Activated naive CD8-positive, alpha-beta T cell treated with anti-CD3 and anti-CD28 coated beads, Interleukin-2, amount 50 U/mL, for 16 hours (primary cell): ENCODE measurements around the gene FAM72A.
A peak's percentile ranks its signal among the peaks of the same experiment; 100 is the strongest.
"Not testable (repeated sequence)": the region's sequence is repeated elsewhere in the genome, so short reads cannot be mapped to it uniquely, and the experiment has no call there.

ENCODE experiments used
- DNase-seq: peaks from one replicate; pipeline ENCODE4 v3.0.0-alpha.2; 2020; ENCODE audit warnings: low read depth, low spot score

FAM72A gene

DNA sequence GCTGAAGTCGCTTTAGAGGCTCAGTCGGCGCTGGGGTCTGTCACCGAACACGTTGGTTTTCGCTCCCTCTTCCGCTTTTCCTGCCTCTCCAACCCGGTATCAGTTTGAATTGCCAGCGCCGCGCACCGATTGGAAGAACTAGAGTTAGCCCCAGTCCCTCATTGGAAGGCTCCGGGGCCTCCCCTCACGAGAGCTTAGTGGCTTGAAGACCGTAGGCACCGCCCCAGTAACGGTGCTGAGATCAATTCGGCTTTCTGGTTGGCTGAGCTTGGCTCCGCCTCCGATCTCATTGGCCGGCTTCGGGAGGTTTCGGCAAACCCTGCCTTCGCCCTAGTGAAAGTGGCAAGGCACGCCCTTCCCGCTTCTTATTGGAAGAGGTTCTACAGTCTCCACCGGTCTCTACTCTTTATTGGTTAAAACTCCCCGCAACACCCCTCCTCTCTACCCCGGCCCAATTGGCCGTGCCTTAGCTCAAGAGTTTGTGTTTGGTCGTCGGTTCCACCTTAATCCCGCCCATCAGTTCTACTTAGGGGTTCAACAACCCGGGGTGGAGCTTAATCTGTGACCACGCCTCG is at the start of gene FAM72A:
Gene FAM72A (minus strand): TSS at position 51 of the 575 bp plus-strand sequence. CDS start 814 bp downstream, outside the sequence.
- DNase-seq, result peak; percentile 90

DNA sequence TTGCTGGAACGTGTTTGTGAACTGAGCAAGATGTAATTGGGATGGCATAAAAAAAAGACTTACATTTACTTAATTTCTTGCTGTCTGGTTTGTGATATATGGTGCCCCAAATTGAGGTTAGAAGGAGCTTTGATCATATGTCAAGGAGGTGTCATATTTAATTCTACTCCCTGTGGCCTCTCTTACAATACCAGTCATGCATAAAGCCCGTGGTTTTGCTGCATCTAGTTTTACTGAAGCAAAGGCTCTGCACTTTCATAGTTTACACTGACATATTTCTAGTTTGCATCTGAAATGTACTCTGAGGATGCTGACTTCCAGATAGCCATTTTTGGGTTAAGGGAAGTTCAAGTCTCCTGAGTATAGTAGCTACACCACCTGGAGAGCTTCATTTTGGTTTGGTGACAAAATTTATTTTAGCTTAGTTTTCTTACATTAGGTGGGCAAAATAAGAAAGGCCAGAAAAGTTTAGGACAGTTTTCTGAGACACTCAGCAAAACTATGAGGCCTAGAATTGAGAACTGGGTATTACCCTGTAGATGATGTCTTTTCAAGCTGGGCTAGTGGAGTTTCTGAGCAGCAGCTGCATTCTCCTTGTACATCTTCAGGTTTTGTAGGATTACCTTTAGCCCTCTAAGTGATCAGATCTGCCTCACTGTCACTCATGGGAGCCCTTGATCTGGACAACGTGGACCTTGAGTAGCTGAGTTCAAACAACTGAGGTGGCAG is 48.5 kb upstream of the FAM72A start:
- not testable (repeated sequence) for DNase-seq

DNA sequence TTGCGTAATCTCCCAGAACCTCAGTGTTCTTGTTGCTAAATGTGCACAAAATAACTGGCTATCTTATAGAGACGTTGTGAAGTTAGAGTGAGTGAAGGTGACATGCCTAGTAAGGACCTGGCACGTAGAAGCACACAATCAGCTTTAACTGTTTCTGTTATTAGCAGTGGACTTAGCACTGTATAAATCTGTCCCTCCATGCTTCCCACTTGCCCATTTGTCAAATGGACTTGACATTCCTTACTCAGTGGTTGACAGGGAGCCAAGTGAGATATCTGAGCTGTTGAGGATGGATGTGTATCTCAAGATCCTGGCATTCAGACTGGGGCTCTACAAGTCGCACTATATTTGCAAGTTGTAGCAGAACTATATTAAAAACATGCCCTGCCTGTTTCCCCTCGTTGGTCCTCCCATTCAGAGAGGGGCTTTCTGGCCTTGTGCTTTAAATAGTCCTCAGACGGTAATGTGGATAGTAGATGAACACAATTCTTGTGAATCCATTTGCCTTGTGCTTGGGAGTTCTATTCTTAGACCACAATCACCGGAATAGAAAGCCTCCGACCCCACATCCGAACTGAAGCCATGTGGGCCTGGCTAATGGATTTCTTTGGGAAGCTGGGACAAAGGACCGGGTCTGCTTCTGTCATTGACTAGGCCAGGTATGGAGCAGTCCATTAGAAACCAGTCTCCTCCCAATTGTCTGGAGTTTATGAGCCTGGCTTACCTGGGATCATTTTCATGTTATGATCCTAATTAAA is 43.7 kb upstream of the FAM72A start:
- not testable (repeated sequence) for DNase-seq

DNA sequence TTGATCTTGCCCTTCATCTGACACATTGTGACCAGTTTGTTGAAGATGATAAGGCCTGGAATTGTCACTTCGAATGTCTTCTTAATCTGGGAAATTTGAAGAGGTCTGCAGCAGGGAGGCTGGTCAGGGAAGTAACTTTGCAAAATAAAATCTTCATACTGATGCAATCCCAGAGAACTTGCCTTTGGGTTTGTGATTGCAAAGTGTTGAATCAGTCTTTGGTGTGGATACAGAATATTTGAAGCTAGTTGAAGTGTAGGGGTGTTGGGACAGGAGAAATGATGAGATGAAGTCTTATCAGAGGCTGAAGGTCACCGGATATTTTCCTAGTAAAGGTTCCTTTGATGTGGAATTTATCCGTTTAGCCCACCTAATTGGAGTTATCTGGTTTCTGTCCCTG is 42.8 kb upstream of the FAM72A start:
- DNase-seq, result not testable (repeated sequence)

DNA sequence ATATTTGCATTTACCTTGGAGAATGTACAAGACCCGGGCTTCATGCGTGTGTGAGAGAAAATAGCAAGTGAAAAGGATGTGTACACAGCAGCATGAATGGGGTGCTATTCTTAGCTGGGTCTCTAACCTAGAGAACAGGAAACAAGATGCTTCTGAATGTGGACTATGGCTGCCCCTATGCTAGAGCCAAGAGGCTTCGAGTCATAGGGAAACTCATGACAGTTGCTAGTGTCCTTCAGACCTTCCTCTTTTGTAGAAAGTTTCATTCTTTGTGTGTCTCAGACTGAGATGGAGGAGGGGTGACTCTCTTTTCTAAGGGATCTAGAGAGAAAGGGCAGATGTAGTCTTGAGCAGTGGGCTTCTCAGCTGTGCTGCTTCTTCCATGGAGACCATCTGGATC is 40.7 kb upstream of the FAM72A start:
- DNase-seq, result not testable (repeated sequence)

DNA sequence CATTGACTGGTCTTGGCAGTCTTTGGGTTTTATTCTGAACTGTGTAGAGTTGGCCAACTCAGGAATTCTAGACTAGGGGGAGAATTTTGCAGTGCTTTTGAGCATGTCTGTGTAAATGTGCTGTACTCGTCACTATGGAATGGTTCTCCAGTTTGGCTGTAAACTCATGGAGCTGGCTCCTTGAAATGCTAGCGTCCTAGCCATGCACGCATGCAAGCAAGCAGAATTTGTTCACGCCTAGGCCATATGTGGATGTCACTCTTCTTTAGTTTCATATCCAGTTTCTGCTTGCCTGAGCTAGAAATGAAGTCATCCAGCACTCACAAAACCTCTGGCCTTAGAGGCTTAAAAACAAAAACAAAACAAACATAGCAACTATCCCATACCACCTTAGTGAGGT is 37.6 kb upstream of the FAM72A start:
- DNase-seq, result not testable (repeated sequence)

DNA sequence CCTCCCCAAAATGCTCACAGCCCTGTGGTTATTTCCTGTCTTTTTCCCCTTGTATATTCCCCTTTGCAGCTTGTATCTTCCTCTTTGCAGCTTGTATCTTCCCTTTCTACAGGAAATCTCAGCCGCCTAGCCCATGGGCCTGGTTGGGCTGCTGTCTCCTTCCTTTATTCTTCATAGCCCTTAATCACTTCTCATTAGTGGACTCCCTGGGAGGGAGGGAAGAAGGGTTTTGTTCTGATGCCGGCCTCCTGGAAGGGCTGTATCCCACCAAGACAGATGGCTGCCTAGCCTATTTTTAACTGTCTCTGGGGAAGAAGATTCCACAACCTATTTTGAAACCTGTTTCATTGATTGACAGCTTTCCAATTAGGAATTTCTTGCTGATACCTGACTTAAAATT is 32.6 kb upstream of the FAM72A start:
- DNase-seq, result not testable (repeated sequence)

DNA sequence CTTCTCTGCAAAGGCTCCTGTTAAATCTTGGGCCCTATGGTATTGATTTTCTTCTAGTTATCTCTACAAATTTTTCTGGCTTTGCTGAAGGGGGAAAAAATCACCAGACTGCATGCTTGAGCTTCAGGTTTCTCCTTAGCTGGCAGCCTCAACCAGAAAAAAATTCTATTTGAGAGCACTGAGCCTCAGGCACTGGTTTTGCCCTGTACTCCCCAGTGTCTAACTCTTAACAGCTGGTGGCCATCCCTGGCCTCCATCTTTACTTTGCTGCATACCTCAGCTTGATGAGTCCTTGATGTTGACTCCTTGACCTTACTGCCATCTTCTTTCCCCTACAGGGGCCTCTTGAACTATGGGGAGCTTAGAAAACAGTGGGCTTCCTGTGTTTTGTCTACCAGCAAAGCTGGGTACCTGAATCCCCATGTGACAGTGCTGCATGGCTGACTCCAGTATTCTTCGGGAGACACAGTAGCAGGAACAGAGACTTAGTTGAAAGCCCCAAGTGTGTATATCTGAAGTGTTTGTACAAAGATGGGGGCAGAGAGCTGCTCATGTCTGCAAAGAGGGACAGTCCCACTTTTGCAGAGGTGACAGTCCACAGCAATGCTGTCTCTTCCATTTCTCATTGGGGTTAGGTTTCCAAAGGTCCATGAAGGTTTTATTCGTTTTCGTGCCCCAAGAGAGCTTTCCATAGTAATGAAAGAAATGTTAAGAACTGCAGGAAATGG is 31.7 kb upstream of the FAM72A start:
- not testable (repeated sequence) for DNase-seq

DNA sequence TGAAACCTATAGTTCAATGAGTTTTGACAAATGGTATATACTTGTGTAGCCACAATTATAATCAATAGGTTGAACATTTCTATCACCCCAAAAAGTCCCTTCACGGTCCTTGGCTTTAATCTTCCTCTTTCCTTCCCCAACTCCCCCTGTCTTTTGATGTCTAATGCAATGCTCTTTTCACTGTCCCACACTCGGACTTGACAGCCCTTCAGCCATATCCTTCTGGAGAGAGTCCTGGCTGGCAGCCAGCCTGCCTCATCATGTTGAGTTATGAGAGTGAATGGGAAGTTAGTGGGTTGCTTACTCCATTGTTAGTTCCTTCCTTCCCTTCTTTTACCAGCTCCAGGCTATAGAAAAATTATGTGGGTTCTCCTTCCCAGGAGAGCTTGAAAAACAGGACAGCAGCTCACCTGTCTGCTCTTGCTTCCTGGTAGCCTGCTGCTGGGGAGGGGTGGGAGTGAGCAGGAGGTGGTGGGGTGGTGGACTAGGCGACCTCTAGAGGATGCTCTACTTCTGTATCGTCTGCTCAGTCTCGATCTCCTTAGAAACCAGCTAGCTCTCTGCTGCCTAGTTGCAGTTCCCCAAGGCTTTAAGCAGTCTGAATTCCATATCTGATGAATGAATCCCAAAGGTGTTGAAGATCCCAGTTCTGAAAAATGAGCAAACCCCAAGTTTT is 30.5 kb upstream of the FAM72A start:
- DNase-seq, result not testable (repeated sequence)

DNA sequence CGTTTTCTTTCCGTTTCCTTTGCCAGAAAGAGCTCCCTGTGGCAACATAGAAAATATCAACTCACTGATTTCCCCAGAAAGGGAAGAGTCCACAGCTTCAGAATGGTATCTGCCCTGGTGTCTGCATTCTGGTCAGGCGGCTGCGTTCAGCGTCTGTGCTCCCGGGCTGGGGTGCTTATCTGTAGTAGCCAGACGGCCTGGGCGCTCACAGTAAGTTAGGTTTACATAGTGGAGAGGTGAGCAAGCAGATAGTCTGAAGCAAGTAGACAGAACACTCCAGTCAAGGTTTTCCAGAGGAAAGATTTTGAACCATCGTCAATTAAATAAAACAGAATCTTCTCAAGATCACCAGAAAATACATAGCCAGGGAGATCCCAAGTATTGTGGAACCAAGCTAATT is 29.4 kb upstream of the FAM72A start:
- DNase-seq, result not testable (repeated sequence)

DNA sequence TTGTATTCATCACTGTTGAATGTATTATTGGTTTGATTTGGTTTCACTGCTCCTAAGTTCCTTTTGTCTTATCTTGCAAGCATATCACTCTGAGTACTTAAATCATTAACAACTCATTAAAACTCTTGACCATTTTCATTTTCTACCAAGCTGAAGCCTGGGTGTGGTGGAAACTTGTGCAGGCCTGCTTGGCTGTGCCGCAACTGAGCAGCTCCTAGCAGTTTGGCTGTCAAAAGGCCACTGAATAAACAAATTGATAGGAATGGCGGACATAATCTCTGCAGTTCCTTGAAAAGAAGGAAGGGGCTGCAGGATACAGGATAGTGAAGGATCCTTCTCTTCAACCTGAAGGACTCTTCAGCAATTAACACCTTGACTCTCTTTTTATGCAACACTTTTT is 26.6 kb upstream of the FAM72A start:
- DNase-seq, result not testable (repeated sequence)

DNA sequence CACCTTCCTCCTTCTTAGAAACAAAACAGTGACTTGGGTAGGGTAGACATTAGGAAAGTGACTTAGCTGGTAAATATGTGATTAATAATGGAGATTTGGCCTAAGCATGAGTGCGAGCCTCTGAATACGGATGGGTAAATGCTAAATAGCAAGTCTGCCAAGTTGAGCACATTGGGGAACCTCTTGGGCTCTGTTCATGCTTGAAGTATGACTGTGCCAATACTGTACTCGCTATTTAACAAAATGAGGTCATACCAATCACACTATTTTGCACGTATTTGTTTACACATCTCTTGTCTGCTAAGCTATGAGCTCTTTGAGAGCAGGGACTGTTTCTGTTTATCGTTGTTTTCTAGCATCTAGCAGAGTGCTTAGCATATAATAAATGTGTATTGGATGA is 24.2 kb upstream of the FAM72A start:
- not testable (repeated sequence) for DNase-seq

DNA sequence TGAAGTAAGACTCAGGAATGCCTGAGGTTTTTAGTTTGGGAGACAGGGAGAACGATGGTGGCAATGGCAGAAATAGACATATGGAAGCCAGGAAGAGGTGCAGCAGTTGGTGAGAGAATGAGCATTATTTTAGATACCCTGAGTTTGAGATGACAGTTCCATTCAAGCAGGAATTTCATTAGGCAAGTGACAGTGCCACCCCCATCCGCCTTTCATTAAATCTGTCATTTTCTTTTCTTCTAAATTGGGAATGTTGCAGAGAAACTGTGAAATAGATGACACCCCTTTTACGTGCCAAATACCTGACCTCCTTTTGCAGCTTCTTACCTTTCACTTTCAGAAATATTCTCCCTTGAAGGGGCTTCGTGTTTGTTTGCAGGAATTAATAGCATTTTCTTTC is 22.7 kb upstream of the FAM72A start:
- not testable (repeated sequence) for DNase-seq

DNA sequence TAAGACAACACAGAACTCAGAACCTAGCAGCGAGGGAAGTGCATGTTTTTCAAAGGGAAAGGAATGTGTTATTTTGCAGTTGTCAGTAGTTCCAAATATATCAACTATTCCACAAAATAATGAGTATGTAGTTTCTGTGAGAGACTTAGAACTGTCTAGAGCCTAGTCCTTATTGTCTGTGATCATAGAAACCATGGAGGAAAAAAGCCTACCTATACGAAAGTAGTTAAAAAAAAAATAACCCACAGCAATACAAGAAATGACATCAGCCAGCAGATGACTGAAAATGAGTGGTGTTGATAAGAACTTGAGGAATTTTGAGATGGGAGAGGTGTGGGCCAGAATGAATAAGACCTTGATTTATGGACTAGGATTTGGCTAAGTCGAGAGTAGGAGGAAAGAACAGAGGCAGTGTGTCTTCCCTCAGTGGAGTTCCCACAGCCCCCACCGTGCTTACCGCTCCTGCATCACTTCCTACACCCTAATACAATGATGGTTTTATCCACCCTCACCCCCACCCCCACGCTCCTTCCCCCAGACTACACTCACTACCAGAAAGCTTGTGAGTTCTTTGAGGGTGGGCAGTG is 21.6 kb upstream of the FAM72A start:
- DNase-seq, result not testable (repeated sequence)

DNA sequence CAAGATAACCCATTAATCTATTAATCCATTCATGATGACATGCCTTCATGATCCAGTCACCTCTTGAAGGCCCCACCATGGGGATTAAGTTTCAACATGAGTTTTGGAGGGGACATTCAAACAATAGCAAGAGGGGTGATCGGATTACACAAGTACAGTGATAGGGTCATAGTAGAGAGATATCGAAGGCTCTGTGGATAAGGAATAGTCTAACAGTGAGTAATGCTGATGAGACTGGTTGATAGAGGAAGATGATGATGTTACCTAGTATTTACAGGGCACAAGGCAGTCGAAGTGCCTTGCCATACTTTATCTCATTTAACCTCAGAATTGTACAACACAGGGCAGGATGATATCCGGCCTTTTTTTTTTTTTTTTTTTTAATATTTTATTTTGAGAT is 18.9 kb upstream of the FAM72A start:
- DNase-seq, result not testable (repeated sequence)

DNA sequence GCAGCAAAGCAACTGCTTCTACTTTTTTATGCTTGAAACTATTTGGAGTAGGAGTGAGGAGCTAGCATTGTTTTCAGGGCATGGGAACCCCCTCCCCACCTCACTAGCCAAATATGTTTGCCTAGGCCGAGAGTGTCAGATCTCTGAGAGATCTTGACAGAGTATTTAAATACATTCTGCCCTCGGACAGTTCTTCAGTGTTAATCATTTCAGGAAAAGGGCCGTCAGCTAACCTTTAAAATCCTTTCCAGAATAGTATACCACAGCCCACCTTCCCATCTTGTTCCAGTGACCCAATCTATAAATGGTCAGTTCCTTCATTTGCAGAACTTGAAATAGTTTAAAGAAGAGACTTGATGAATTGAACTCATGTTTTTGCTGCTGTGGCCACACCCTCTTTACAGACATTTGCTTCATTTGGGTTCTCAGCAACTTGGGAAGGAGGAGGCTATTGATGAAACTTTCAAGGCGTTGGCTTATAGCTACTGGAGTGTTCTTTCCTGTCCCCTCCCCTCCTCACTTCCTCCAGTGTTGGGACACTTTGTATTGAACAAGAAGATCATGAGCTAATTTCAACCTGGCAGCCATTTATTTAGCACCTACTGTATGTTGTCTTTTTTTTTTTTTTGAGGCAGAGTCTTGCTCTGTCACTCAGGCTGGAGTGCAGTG is 17.8 kb upstream of the FAM72A start:
- DNase-seq, result not testable (repeated sequence)

DNA sequence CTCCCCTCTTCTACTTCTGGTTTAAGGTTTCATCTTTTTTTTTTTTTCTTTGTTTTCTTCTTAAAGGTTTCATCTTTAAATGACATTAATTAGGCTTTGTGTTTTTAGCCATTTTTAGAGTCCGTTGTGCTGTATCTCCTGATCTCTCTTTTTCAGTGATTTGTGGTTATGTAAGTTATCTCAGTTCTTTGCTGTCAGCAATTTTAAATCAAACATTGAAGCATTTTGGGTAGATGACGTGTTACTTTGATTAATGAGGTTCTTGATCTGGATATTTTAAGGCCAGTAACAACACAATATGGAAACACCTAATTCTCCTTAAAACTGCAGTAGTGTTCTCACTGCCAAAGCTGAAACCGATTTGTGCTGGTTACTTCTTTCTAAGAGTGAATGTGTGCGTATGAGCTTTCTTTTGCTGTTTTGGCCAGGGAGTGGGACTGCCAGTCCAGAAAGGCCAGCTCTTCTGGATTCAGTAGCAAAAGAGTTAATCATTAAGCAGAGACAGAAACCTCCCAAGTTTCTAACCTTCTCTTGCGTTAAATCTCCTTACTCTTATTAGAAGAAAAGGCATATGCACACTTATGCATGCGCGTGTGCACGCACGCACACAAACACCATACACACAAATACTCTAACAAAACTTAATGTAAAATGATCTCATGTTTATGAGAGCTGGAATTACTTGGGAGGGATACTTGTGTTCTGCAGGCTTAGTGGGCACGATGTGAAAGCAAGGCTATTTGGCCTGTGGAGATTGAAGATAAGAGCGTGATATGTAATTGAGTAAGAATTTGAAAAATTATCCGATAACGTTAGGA is 17.1 kb upstream of the FAM72A start:
- not testable (repeated sequence) for DNase-seq

DNA sequence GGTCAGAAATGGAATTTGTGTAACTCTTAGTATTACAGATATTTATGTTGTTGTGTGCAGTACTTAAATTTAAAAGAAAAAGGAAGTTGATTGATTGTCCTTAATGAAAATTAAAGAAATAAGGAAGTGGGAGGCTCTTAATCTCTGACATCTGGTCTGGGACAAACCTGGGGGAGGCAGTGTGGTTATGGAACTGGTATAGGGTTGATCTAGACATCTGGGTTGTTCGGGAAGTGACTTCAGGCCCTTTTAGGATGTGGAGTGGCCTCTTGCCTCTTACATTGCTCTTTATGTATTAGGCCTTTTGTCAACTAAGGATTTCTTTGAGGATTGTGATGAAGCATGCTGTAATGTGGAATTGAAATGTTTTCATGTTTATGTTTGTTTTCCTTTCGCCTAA is 16.1 kb upstream of the FAM72A start:
- DNase-seq, result not testable (repeated sequence)

DNA sequence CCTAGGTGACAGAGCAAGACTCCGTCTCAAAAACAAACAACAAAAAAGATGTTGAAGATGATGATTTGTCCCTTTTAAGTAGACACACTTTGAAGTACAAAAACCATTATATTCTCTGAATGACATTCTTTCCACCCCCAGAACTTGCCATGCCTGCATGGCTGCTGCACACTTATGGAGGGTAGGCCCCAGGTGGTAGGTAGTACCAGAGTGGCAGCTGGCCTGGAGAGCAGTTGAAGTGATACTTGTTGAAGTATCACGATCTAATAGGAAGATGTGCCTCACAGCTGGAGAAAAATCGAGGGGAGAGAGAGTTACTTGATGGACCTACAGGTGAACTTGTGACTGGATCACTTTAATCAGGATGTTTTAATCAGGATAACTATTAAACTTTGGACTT is 15.6 kb upstream of the FAM72A start:
- DNase-seq, result not testable (repeated sequence)
